ENCODE results near the gene HTT. TPM values are rescaled to one million over a fixed set of nuclear protein-coding genes. Genes with fewer than 3 reads are reported as not detected.

The HTT gene
- total RNA-seq = 9.8 and 17.0 TPM in 2 replicates

DNA sequence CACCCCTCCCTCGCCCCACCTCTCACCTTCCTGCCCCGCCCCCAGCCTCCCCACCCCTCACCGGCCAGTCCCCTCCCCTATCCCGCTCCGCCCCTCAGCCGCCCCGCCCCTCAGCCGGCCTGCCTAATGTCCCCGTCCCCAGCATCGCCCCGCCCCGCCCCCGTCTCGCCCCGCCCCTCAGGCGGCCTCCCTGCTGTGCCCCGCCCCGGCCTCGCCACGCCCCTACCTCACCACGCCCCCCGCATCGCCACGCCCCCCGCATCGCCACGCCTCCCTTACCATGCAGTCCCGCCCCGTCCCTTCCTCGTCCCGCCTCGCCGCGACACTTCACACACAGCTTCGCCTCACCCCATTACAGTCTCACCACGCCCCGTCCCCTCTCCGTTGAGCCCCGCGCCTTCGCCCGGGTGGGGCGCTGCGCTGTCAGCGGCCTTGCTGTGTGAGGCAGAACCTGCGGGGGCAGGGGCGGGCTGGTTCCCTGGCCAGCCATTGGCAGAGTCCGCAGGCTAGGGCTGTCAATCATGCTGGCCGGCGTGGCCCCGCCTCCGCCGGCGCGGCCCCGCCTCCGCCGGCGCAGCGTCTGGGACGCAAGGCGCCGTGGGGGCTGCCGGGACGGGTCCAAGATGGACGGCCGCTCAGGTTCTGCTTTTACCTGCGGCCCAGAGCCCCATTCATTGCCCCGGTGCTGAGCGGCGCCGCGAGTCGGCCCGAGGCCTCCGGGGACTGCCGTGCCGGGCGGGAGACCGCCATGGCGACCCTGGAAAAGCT lies at the start of gene HTT, which contains the start of gene HTT-AS:
TSS of gene HTT (plus strand) at position 604 of the 768 bp plus-strand sequence. CDS start at position 749, 145 bp downstream.
TSS of gene HTT-AS (minus strand) at position 461 of the 768 bp plus-strand sequence.

DNA sequence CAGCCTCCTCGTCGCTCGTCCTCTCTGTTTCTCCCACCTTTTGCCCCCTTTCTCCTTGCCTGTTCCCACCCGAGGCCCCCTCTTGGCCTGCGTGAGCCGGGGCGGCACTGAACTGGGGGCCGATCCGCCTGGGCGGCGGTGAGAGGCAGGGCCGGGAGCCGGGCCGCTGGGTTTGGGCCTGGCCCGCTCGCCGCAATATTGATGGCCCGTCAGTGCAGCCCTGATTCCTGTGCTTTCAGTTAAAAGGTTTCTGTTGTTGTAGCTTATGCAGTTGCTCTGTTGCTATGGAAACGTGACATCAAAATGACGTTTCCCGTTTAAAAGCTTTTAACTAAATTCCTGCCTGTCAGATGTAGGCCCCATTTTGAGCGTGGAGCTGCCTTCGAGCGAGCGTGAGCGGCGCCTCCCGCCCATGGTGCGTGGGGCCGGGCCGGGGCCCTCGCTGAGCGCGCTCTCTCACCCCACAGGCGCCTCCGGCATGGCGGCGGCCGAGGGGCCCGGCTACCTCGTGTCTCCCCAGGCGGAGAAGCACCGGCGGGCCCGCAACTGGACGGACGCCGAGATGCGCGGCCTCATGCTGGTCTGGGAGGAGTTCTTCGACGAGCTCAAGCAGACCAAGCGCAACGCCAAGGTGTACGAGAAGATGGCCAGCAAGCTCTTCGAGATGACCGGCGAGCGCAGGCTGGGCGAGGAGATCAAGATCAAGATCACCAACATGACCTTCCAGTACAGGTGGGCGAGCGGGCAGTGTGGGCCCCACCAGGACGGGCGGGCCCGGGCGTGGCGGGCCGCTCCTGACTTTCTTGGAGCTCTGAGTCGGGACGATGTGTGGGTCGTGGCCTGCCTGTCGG lies 174.6 kb downstream of the HTT start, which contains the start of gene MSANTD1:
TSS of gene MSANTD1 (plus strand) at position 349 of the 851 bp plus-strand sequence. CDS start at position 413, 64 bp downstream.

DNA sequence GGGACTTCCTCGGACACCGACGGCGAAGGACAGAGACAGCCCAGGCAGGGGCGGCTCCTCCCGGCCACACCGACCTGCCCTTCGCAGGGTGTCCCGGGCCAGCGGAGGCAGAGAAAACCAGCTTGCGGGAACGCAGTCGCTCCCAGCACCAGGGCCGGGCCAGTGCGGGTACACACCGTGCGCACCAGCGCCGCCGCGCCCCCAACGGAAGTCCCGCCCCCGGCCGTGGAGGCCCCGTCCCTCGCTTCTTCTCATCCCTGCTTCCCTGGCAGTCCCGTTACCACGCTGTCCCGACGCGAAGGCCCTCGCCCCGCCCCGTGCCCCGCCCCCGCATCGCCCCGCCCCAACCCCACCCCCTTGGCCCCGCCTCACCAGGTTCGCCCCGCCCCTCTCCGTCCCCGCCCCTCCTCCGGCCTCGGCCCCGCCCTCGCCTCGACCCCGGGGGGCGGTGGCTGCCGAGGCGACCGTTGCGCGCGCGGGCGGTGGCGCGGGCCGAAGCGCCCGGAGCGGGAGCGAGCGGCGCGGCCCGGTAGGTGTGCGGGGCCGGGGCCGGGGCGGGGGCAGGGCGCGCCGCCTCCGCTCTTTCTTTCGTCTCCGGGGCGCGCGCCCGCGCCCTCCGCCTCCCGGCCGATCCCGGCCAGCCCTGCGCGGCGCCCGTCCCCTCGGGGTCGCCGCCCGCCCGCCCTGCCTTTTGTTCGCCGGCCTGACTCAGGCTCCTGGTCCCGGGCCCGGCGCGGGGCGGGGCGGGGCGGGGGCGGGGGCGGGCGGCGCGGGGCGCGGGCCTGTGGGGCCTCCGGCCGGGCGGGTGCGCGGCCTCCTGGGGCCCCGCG lies 218.3 kb downstream of the HTT start, which contains the start of gene RGS12:
TSS of gene RGS12 (plus strand) at position 451 of the 830 bp plus-strand sequence. CDS start 23,150 bp downstream, outside the sequence.

Other genes with a start within 250 kb of the HTT start
- 164 and 215 TPM in 2 replicates for gene ADD1, start 230.8 kb upstream of the HTT start, total RNA-seq
- gene NOP14, start 111.3 kb upstream of the HTT start, total RNA-seq = 14.6 and 16.4 TPM in 2 replicates
- gene GRK4, start 111.1 kb upstream of the HTT start, total RNA-seq = 1.4 and 3.7 TPM in 2 replicates
- not detected in 2 replicates for gene HTT-AS, start 143 bp upstream of the HTT start, total RNA-seq
- not detected in 2 replicates for gene MSANTD1, start 174.5 kb downstream of the HTT start, total RNA-seq
- 7.4 and 7.6 TPM in 2 replicates for gene RGS12, start 218.3 kb downstream of the HTT start, total RNA-seq

All from pericardium fibroblast (primary cell).